HG03354 (cell line): ENCODE results near the gene NR6A1.

Source experiments
- ATAC-seq: cut with Tn5 transposase; IDR thresholded peaks from one replicate; pipeline ENCODE4 v1.9.1; 2021; ENCODE audit warnings: mild to moderate bottlenecking; ENCODE audit not compliant: unreplicated experiment, poor library complexity, severe bottlenecking

NR6A1 gene

DNA sequence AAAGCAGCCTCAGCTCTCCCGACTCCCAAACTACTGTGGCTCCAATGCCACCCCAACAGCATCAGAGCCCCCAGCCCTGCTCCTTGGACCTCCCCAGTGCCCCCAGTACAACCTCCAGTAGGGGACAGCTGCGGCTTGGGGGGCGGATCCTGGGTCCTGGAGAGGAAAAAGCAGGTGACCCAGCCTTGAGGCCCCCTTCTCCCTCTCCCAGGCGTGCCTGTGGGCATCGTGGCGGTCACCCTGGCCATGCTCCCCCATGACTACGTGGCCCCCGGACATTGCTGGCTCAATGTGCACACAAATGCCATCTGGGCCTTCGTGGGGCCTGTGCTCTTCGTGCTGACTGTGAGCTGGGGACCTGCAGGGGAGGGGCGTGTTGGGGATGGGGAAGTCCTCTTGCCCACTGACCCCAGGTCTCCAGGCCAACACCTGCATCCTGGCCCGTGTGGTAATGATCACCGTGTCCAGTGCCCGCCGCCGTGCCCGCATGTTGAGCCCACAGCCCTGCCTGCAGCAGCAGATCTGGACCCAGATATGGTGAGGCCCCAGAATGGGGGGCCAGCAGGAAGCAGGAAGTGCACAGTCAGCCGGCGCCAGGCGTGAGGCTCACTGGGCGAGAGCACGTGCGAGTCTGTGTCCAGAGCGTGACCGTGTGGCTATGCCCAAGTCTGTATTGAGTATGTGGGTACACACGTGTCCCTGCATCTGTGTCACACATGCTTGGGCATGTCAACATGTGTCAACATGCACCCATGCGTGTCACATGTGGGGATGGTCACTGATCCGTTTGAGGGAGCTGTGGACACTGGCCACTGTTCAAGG, 301.9 kb downstream of the NR6A1 start:
- no peak for ATAC-seq

DNA sequence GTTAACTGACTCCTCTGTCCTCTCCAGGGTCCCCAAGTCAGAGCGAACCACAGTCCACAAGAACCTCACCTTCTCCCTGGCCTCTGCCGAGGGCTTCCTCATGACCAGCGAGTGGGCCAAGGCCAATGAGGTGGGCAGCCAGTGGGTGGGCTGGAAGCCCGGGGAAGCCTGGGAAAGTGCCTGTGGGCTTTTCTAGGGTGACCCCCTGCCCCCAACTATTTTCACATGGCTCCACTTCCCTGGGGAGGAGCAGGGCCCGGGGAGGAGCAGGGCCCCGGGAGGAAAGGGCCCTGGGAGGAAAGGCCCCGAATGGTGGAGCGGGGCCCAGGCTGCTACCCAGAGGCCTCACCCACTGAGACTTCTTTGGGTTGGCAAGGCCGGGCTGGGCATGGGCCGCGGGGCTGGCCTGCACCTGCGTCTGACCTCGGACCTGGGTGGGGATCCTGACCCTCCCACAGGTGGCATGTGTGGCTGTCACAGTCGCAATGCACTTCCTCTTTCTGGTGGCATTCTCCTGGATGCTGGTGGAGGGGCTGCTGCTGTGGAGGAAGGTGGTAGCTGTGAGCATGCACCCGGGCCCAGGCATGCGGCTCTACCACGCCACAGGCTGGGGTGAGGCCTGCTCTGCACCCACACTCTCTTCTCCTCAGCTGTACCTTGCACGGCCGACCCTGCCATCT, 302.9 kb downstream of the NR6A1 start:
- ATAC-seq: no peak

DNA sequence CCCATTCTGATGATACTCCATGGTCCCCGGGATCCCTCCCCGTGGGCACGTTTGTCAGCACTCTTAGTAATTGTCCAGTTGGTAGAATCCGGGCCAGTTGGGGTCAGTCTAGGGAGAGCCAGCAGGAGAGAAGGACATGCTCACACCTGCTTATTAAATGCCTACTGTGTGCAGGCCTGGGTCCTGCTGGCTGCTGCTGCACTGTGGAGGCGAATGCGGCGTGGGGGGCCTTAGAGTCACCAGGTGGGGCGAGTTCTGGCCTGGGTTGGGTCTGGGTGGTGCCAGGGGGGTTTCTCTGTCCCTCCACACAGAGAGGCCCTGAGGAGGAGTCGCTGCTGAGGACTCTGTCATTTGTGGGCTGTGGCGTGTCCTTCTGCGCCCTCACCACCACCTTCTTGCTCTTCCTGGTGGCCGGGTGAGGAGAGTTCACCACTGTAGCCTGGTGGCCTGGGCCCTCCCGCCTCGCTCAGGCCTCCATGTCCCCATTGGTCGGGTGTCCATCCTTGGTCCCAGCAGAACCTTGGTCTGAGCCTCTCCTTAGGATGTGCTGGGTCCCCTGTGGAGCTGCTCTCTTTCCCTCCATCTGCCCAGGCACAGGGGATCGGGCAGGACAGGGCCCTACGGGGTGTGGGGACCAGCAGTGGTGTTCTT, 303.6 kb downstream of the NR6A1 start:
- ATAC-seq: no peak
